ENCODE data around the gene AKAP11.

GRCh38 chr13:42322806-42323205, 50.9 kb downstream of the AKAP11 start:
- TF ChIP-seq CTCF (IDR thresholded peaks at IDR 0.05) (no peak), POLR2A (IDR thresholded peaks at IDR 0.05) (no peak)
